ENCODE results near the gene R3HDM2.

The R3HDM2 gene

DNA sequence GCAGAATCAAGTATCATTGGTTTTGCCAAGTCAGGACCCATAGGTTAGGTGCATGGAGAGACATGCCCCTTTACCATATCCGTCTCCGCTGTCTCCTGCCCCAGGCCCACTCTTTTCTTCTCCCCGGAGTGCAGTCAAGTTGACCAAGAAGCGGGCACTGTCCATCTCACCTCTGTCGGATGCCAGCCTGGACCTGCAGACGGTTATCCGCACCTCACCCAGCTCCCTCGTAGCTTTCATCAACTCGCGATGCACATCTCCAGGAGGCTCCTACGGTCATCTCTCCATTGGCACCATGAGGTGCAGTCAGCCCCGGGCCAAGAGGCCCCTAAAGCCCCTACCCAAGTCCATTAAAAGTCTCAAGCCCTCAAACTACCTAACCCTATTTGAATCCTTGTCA is 33.7 kb upstream of the R3HDM2 start:
- no peak for DNase-seq (ENCODE audit: extremely low spot score)
- CTCF ChIA-PET, result interaction anchor here (1.1 to 9.5 kb wide), 4 partner anchors 11 to 22 kb away, joined by 3 to 171 read pairs (median 33); partner anchors contain the start of genes ARHGAP9 and INHBE
- TF ChIP-seq, protein P1, sequence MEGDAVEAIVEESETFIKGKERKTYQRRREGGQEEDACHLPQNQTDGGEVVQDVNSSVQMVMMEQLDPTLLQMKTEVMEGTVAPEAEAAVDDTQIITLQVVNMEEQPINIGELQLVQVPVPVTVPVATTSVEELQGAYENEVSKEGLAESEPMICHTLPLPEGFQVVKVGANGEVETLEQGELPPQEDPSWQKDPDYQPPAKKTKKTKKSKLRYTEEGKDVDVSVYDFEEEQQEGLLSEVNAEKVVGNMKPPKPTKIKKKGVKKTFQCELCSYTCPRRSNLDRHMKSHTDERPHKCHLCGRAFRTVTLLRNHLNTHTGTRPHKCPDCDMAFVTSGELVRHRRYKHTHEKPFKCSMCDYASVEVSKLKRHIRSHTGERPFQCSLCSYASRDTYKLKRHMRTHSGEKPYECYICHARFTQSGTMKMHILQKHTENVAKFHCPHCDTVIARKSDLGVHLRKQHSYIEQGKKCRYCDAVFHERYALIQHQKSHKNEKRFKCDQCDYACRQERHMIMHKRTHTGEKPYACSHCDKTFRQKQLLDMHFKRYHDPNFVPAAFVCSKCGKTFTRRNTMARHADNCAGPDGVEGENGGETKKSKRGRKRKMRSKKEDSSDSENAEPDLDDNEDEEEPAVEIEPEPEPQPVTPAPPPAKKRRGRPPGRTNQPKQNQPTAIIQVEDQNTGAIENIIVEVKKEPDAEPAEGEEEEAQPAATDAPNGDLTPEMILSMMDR (IDR thresholded peaks at IDR 0.05; ENCODE audit: control extremely low read depth, extremely low read depth, low read depth, missing control alignments), result no peak
- POLR2A ChIA-PET, result interaction anchor here (0.6 kb wide), 1 partner anchor 16 kb away, joined by 3 read pairs; no protein-coding TSS in a partner anchor

DNA sequence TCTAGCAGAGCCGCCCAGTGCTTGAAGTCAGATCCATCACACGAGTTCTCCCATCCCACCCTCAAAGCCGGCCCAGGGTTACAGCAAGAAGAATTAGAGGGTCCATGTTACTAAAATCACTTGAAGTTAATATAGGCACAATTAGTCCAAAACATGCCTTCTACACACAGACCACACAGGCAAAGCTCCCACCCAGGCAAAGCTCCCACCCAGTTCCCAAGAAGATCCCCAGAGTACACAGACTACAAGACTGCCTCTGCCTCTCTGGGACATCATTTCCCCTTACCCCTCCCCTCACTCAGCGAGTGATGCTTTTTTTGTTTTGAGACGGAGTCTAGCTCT is 32.0 kb upstream of the R3HDM2 start:
- TF ChIP-seq, protein P1 (IDR thresholded peaks at IDR 0.05; ENCODE audit: control extremely low read depth, extremely low read depth, low read depth, missing control alignments), result no peak
- DNase-seq (ENCODE audit: extremely low spot score), result no peak
- CTCF ChIA-PET, result interaction anchor here (0.7 to 9.5 kb wide), 21 partner anchors 9 to 248 kb away, joined by 3 to 171 read pairs (median 4); partner anchors contain the start of genes ARHGAP9, B4GALNT1, INHBC and INHBE
- POLR2A ChIA-PET, result no interaction called here

DNA sequence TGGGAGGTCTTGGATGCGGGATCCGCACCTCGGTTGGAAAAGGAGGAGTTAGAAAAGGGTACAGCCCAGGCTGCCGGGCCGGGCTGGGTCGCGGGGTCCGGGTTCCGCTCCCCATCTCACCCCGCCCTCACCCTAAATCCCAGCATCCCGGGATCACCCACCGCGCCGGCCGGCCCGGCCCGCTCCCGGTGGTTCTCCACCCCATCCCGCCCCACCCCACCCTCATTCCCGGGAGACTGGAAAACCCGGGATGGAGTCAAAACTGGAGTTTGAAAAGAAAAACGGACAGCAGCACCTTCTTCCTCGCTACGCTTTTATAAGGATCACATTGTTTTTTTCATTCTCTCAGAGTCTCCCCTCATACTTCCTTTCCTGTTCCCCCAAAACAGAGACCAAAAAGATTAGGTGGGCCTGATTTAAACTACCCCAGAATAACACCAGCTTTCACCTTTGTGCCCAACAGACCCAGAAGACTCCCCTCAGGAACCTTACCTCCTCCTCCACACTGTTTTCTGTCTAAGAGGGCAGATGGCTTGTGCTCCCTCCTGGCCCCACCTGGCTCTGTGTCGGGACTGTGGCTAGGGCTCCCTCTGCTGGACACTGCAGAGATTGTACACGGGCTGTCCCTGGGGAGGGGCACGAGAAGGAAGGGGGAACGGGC is 31.5 kb upstream of the R3HDM2 start:
- TF ChIP-seq, protein P1 (IDR thresholded peaks at IDR 0.05; ENCODE audit: control extremely low read depth, extremely low read depth, low read depth, missing control alignments), result peak; percentile 91
- CTCF ChIA-PET, result interaction anchor here (0.6 to 9.5 kb wide), 21 partner anchors 9 to 249 kb away, joined by 3 to 171 read pairs (median 5); partner anchors contain the start of genes ARHGAP9, B4GALNT1, INHBC and INHBE
- peak; percentile 94 for DNase-seq (ENCODE audit: extremely low spot score)
- POLR2A ChIA-PET, result no interaction called here

GRCh38 chr12:57461917-57462250 is 31.0 kb upstream of the R3HDM2 start:
- peak; percentile 40 for DNase-seq (ENCODE audit: extremely low spot score)
- ChIA-PET POLR2A (no interaction called here), CTCF (interaction anchor here (0.6 to 9.5 kb wide), 13 partner anchors 8 to 248 kb away, joined by 3 to 171 read pairs (median 5); partner anchors contain the start of genes ARHGAP9, B4GALNT1, INHBC and INHBE)
- TF ChIP-seq, protein P1 (IDR thresholded peaks at IDR 0.05; ENCODE audit: control extremely low read depth, extremely low read depth, low read depth, missing control alignments), result no peak

- ChIA-PET CTCF (interaction anchor here (0.8 to 10.2 kb wide), 13 partner anchors 8 to 248 kb away, joined by 3 to 200 read pairs (median 8); partner anchors contain the start of genes ARHGAP9, INHBC and INHBE), POLR2A (no interaction called here)
- TF ChIP-seq, protein P1 (IDR thresholded peaks at IDR 0.05; ENCODE audit: control extremely low read depth, extremely low read depth, low read depth, missing control alignments), result no peak
- DNase-seq (ENCODE audit: extremely low spot score), result peak; percentile 64
Measured at GRCh38 chr12:57461276-57461916, 30.6 kb upstream of the R3HDM2 start.

DNA sequence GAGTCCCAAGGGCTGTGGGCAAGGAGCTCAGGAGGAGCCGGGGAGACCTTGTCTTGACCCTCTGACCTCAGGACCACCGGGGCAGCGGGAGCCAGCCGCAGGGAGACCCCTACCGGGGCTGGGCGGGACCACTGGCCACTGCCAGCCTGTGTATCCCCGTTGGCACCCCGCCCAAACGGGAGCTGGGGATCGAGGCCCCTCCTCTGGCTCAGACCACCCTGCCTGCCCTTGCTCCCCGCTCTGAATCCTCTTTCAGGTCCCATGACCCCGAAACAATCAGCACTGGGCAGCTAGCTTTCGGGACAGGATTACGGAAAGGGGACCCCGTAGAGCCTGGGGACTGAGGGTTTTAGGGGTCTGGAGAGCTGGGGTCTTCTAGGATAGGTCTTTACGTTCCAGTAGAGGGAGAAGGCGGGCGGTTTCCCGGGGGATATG is 30.0 kb upstream of the R3HDM2 start:
- TF ChIP-seq, protein P1 (IDR thresholded peaks at IDR 0.05; ENCODE audit: control extremely low read depth, extremely low read depth, low read depth, missing control alignments), result no peak
- no peak for DNase-seq (ENCODE audit: extremely low spot score)
- POLR2A ChIA-PET, result no interaction called here
- CTCF ChIA-PET, result interaction anchor here (0.8 to 10.2 kb wide), 11 partner anchors 7 to 247 kb away, joined by 3 to 200 read pairs (median 12); partner anchors contain the start of genes ARHGAP9 and INHBE

Data from GM10248 (cell line).